CD4-positive, alpha-beta T cell treated with Interleukin-2 at 100 ng/mL for 4 hours (primary cell): ENCODE results near the gene RND3.

Experiments used
- DNase-seq: peaks from one replicate; pipeline ENCODE4 v3.0.0-alpha.2; 2020; ENCODE audit warnings: low spot score

The RND3 gene

DNA sequence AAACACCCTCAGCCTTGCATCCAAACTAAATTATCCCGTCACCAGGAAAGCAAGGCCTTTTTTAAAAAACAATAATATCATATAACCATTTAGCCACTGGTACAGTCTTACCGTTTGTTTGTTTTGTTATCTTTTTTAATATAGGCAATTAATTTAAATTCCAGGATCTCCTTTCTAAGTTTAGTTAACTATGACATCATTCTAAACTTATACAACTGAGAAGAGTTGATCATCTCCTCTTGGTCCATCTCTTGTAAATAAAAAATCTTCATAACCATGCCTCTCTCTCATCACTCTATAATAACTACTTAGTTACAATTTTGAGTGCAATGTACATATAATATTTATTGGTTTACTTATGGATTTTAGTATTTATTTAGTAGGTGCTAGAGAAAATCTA lies 46.2 kb downstream of the RND3 start:
- no peak for DNase-seq

DNA sequence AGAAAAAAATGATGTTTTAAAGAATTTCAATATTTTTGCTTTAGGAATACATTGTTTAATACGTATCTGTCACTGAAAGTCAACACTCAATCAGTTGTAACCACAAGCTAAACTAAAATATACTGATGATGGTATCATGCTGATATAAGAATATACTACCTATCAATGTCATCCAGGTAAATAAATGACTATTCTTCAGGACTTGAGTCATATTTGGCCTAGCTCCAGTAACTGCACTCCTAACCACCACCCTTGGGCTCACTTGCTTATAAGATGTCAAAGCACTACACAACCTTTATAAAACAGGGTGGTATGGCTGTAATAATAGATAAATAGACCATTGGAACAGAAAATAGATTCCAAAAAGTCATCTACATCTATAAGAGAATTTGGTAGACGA lies 48.8 kb downstream of the RND3 start:
- no peak for DNase-seq

- DNase-seq: no peak
These were observed 49.4 kb downstream of the RND3 start for GRCh38 chr2:150438041-150438440.

- no peak for DNase-seq
These were observed 55.2 kb downstream of the RND3 start for GRCh38 chr2:150432312-150432625.

- DNase-seq: no peak
These were observed 55.7 kb downstream of the RND3 start for GRCh38 chr2:150431561-150432311.

DNA sequence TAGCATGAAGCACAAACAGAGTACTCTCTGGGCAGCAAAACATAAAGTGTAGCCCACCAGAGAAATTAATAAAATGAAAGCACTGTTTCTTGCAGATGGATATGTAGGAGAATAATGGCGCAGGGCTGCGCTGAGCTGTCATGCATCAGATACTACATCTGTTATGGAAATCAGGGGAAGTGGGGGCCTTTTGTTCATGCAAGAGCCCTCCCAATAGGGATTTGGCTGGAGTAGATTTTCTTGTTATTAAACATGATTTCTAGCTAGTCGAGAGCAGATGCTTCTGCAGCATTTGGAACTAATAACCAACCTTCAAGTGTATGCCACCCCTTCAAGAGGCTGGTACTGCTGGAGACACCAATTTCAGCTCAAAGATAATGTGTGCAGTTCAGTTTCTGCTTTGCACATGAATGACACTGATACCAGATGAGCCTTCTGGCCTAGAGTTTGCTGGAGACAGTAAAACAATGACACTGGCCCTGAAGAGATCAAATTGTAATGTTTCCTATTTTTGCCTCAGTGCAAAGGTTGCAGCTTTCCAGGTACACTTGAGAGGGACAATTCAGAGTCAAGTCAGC lies 58.0 kb downstream of the RND3 start:
- DNase-seq: no peak

DNA sequence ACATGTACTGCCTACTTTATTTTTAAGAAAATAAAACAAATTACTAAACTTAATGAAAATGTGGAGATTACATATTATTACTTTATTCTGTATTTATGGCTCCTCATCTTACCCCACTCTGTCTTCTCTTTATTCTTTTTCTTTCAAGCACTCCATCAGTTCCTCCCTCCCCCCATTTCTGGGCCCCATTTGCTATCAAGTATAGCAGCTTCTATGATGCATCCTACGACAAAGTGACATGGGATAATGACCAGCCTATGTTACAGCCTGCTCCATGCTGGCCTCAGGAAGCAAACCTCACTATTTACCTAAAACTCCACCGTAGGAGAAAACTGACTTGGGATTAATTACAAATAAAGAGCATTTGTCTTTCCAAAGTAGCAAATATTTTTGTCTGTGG lies 58.8 kb downstream of the RND3 start:
- DNase-seq: no peak

- DNase-seq: no peak
These were observed 60.2 kb downstream of the RND3 start for GRCh38 chr2:150427298-150427697.

GRCh38 chr2:150426724-150427123 lies 60.7 kb downstream of the RND3 start:
- no peak for DNase-seq

GRCh38 chr2:150426315-150426714 lies 61.2 kb downstream of the RND3 start:
- no peak for DNase-seq

DNA sequence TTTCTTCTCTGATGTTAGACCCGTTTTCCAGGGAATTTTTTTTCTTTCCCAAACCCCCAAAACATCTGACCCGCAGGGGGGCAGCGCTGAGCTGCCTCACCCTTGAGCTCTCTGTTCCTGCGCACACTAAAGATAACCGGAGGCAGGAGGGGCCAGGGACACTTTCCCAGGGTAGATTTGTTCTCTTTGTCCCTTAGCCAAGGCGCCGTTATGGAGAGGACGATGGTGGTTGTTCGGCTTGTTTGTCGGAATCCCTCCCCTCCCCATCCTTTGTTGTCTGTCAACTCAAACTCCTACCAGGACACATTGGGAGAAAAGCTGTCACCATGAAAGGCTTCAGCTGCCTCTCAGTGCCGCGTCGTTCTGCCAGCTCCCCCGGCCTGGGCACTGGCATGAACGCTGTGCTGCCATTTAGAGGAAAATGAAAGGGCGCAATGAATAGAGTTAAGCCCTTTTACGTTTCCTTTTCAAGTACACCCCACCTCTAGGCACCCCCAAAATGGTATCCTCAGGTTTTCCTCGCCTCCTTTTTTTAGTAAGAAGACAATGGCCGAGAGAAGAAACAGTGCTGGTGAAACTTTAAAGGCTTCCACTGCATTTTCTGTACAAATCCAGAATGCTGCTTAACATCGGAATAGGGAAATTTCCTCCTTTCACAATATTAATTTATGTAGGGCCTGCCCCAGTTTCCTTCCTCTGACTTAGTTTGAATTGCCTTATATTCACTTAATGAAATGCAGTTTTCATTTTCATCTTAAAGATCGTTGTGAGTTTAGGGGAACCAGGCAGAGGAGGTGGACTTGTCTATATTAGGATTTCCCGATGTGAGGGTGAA lies 62.1 kb downstream of the RND3 start:
- DNase-seq: no peak

DNA sequence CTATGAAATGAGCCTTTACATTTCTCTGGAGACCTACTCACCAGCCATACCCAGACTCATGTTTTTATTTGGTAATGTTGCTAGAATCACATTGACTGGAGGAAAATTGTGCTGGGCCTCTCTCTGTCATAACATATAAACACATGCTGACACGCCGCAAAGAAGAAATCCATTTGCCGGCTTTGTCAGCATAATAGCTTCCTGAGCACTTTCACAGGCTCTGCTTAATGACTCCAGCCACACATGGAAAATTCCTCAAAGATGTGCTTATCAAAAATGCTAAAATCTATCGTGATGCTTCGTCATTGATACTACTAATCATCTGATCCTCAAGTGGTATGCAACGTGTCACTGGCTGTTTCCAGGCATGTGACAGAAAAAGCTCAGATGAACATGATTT lies 63.1 kb downstream of the RND3 start:
- no peak for DNase-seq

DNA sequence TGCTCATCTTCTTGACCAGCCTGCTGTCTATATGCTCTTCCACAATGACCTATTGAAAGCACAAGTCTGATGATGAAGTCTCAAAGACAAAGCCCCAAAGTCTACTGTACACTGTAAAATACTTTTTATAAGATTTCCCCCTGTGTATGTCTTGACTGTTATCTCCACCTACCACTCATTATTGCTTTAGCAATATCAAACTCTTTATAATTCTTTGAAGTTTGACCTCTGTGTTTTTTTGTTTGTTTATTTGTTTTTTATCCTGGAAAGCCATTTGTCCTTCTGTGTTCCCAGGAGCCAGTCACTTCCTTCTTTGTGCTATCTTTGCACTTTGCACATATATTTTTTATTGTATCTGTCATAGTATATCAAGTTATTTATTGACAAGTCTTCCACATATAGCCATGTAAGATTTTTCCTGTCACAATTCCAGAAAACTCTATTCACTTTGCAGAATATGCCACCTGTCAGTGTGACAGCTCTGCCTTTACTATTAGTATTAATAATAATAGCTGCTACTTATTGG lies 66.3 kb downstream of the RND3 start:
- no peak for DNase-seq

- DNase-seq: no peak
These were observed 68.6 kb downstream of the RND3 start for GRCh38 chr2:150418916-150419315.
